CD14-positive monocyte (primary cell): ENCODE measurements around the gene MAD2L1. TPM values are rescaled to one million over a fixed set of nuclear protein-coding genes. Genes with fewer than 3 reads are reported as not detected.

Experiments used
- DNase-seq, 3 donors: peaks; one replicate each; pipeline ENCODE4 v3.0.0-alpha.2; 2011 to 2022
- H2AFZ ChIP-seq: 2 replicates; pipeline ENCODE4 v1.6.0; 2012; ENCODE audit warnings: mild to moderate bottlenecking, low read depth, low read length, inconsistent platforms; ENCODE audit not compliant: insufficient read depth, poor library complexity, severe bottlenecking
- H3K27ac ChIP-seq, 2 donors: 1 replicate in 1 of 2; 2 replicates in 1 of 2; pipeline ENCODE4 v1.5.1; 2012 to 2013; ENCODE audit warnings: low read length in 2 of 2, control low read depth in 1 of 2, inconsistent platforms in 1 of 2, low read depth in 1 of 2, mild to moderate bottlenecking in 1 of 2
- H3K27me3 ChIP-seq, 2 donors: one replicate each; pipeline versions ENCODE4 v1.6.0 to v1.6.1; 2011 to 2013; ENCODE audit warnings: low read length in 2 of 2; ENCODE audit not compliant: control insufficient read depth in 2 of 2, insufficient read depth in 2 of 2
- H3K36me3 ChIP-seq, 2 donors: replicated peaks in 1 of 2; 1 replicate in 1 of 2; 2 replicates in 1 of 2; pipeline versions ENCODE4 v1.5.1 to v1.6.1; 2012 to 2013; ENCODE audit warnings: low read length in 2 of 2, control low read depth in 1 of 2, inconsistent platforms in 1 of 2, mild to moderate bottlenecking in 1 of 2; ENCODE audit not compliant: insufficient read depth in 2 of 2, control insufficient read depth in 1 of 2
- H3K4me1 ChIP-seq, 2 donors: 1 replicate in 1 of 2; 2 replicates in 1 of 2; pipeline versions ENCODE4 v1.5.1 to v1.6.1; 2012 to 2013; ENCODE audit warnings: low read length in 2 of 2, control low read depth in 1 of 2, inconsistent platforms in 1 of 2, mild to moderate bottlenecking in 1 of 2, moderate library complexity in 1 of 2; ENCODE audit not compliant: insufficient read depth in 2 of 2, control insufficient read depth in 1 of 2
- H3K4me2 ChIP-seq: replicated peaks from 2 replicates; pipeline ENCODE3; 2012; ENCODE audit warnings: low read length, moderate library complexity, mild to moderate bottlenecking; ENCODE audit not compliant: poor library complexity, severe bottlenecking; ENCODE audit errors: extremely low read depth
- H3K4me3 ChIP-seq, 3 experiments: fragments of 200-600 bp in 1 of 3; sonication (generic) in 1 of 3; replicated peaks in 1 of 3; 1 replicate in 2 of 3; 2 replicates in 1 of 3; pipeline ENCODE4 v1.5.1; 2011 to 2013; ENCODE audit warnings: low read length in 3 of 3, mild to moderate bottlenecking in 3 of 3, control low read depth in 2 of 3, low read depth in 2 of 3, inconsistent platforms in 1 of 3, moderate library complexity in 1 of 3
- H3K79me2 ChIP-seq: 2 replicates; pipeline ENCODE4 v1.6.0; 2012; ENCODE audit warnings: mild to moderate bottlenecking, control low read depth, inconsistent platforms, low read length, moderate library complexity; ENCODE audit not compliant: insufficient read depth
- H3K9ac ChIP-seq: 2 replicates; pipeline ENCODE4 v1.6.0; 2017; ENCODE audit warnings: low read length, mild to moderate bottlenecking; ENCODE audit not compliant: insufficient read depth, poor library complexity, severe bottlenecking
- H3K9me3 ChIP-seq, 2 donors: replicated peaks in 1 of 2; 1 replicate in 1 of 2; 2 replicates in 1 of 2; pipeline versions ENCODE4 v1.5.1 to v1.6.1; 2012 to 2013; ENCODE audit warnings: low read length in 2 of 2, control low read depth in 1 of 2; ENCODE audit not compliant: control insufficient read depth in 1 of 2, insufficient read depth in 1 of 2
- H4K20me1 ChIP-seq: 2 replicates; pipeline ENCODE4 v1.6.0; 2012; ENCODE audit warnings: mild to moderate bottlenecking, low read length, control low read depth, moderate library complexity; ENCODE audit not compliant: insufficient read depth
- H3K27ac Mint-ChIP-seq, 7 donors: one replicate each; pipeline ENCODE4 v1.8.0; 2020; ENCODE audit warnings: mild to moderate bottlenecking in 7 of 7, mixed read lengths in 7 of 7, moderate library complexity in 6 of 7, inconsistent platforms in 2 of 7
- H3K27me3 Mint-ChIP-seq, 3 donors: one replicate each; pipeline ENCODE4 v1.8.0; 2021 to 2022; ENCODE audit warnings: low read depth in 3 of 3, mild to moderate bottlenecking in 3 of 3, mixed read lengths in 3 of 3, moderate library complexity in 3 of 3, inconsistent platforms in 1 of 3
- H3K36me3 Mint-ChIP-seq, 2 donors: one replicate each; pipeline ENCODE4 v1.8.0; 2020; ENCODE audit warnings: mixed read lengths in 2 of 2, inconsistent platforms in 1 of 2, mild to moderate bottlenecking in 1 of 2
- H3K4me1 Mint-ChIP-seq: one replicate; pipeline ENCODE4 v1.8.0; 2020; ENCODE audit warnings: mild to moderate bottlenecking, mixed read lengths
- H3K4me3 Mint-ChIP-seq, 2 donors: one replicate each; pipeline ENCODE4 v1.8.0; 2020; ENCODE audit warnings: mild to moderate bottlenecking in 2 of 2, mixed read lengths in 2 of 2, moderate library complexity in 1 of 2
- H3K9me3 Mint-ChIP-seq, 7 donors: one replicate each; pipeline ENCODE4 v1.8.0; 2020 to 2022; ENCODE audit warnings: mixed read lengths in 7 of 7, mild to moderate bottlenecking in 6 of 7, moderate library complexity in 6 of 7, inconsistent platforms in 2 of 7
- WGBS: methylation state at CpG from one replicate; pipeline ENCODE4 v1.1.5; 2013; ENCODE audit warnings: missing lambda C conversion rate; ENCODE audit not compliant: insufficient coverage; 5-methylcytosine and 5-hydroxymethylcytosine counted together
- intact Hi-C, 2 donors: fragments of 100-400 bp; cut with micrococcal nuclease; formaldehyde crosslinking; loops; one replicate each; pipeline versions ENCODE4 v1.15.0 to v1.15.1; 2023
- polyA plus RNA-seq, 3 donors: library from polyadenylated mRNA; depleted of rRNA in 1 of 3; unstranded in 2 of 3; stranded (reverse) in 1 of 3; fragments of 300-500 nt in 2 of 3; fragments of >200 nt in 1 of 3; fragmentation: Illumina TruSeq in 2 of 3; gene quantifications; 1 replicate in 2 of 3; 2 replicates in 1 of 3; pipeline ENCODE4 v1.2.3, GENCODE V29; 2012 to 2021
- TF ChIP-seq, protein P1 (sequence below): fragments of 200-600 bp; IDR thresholded peaks from one replicate; pipeline ENCODE4 v1.8.0; 2022; ENCODE audit warnings: antibody characterized with exemption, mild to moderate bottlenecking

Gene MAD2L1
- polyA plus RNA-seq, 3 donors: 0.16 to 0.82 (median 0.67) TPM

- Histone ChIP-seq H3K27ac (no peak overlapping the region), H3K4me3 (no peak overlapping the region), H3K36me3 (no peaks in the 10 kb centered on the region), H3K27me3 (peaks cover 0 to 3% of the 10 kb centered on the region in 2 donors), H2AFZ (no peak overlapping the region), H3K9me3 (no peaks in the 10 kb centered on the region), H3K79me2 (no peaks in the 10 kb centered on the region), H4K20me1 (no peaks in the 10 kb centered on the region), H3K4me1 (no peaks in the 10 kb centered on the region), H3K9ac (no peak overlapping the region), H3K4me2 (no peak overlapping the region)
- Mint-ChIP-seq H3K9me3 (peaks cover 0 to 6% (median 3%) of the 10 kb centered on the region in 7 donors), H3K4me1 (no peaks in the 10 kb centered on the region), H3K4me3 (no peak overlapping the region), H3K36me3 (no peaks in the 10 kb centered on the region), H3K27ac (no peak overlapping the region), H3K27me3 (peaks cover 0 to 3% (median 0%) of the 10 kb centered on the region in 3 donors)
- WGBS: no CpG with 5 or more reads among the region's 2 CpGs
- TF ChIP-seq, protein P1, sequence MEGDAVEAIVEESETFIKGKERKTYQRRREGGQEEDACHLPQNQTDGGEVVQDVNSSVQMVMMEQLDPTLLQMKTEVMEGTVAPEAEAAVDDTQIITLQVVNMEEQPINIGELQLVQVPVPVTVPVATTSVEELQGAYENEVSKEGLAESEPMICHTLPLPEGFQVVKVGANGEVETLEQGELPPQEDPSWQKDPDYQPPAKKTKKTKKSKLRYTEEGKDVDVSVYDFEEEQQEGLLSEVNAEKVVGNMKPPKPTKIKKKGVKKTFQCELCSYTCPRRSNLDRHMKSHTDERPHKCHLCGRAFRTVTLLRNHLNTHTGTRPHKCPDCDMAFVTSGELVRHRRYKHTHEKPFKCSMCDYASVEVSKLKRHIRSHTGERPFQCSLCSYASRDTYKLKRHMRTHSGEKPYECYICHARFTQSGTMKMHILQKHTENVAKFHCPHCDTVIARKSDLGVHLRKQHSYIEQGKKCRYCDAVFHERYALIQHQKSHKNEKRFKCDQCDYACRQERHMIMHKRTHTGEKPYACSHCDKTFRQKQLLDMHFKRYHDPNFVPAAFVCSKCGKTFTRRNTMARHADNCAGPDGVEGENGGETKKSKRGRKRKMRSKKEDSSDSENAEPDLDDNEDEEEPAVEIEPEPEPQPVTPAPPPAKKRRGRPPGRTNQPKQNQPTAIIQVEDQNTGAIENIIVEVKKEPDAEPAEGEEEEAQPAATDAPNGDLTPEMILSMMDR: no peak
- no peak for DNase-seq
- intact Hi-C loops: no loop called here
These were observed 16.5 kb upstream of the MAD2L1 start for GRCh38 chr4:120083152-120083551.

GRCh38 chr4:120082251-120082650 is 15.6 kb upstream of the MAD2L1 start:
- Histone ChIP-seq H3K27me3 (peaks cover 0 to 3% of the 10 kb centered on the region in 2 donors), H3K79me2 (no peaks in the 10 kb centered on the region), H3K36me3 (no peaks in the 10 kb centered on the region), H3K9me3 (no peaks in the 10 kb centered on the region), H3K9ac (no peak overlapping the region), H3K4me2 (no peak overlapping the region), H2AFZ (no peak overlapping the region), H3K4me3 (no peak overlapping the region), H4K20me1 (no peaks in the 10 kb centered on the region), H3K27ac (no peak overlapping the region), H3K4me1 (no peaks in the 10 kb centered on the region)
- intact Hi-C loops: no loop called here
- Mint-ChIP-seq H3K9me3 (peaks cover 0 to 3% (median 0%) of the 10 kb centered on the region in 7 donors), H3K4me3 (no peak overlapping the region), H3K27ac (no peak overlapping the region), H3K4me1 (no peaks in the 10 kb centered on the region), H3K27me3 (peaks cover 0 to 3% (median 0%) of the 10 kb centered on the region in 3 donors), H3K36me3 (no peaks in the 10 kb centered on the region)
- TF ChIP-seq, protein P1: no peak
- WGBS: no CpG with 5 or more reads among the region's 1 CpG
- no peak for DNase-seq
